ENCODE data around the gene C10orf90. TPM values are rescaled to one million over a fixed set of nuclear protein-coding genes. Genes with fewer than 3 reads are reported as not detected.

Gene C10orf90
- total and polyA plus RNA-seq, 4 donors = 1.7 to 3.4 (median 3.2) TPM

DNA sequence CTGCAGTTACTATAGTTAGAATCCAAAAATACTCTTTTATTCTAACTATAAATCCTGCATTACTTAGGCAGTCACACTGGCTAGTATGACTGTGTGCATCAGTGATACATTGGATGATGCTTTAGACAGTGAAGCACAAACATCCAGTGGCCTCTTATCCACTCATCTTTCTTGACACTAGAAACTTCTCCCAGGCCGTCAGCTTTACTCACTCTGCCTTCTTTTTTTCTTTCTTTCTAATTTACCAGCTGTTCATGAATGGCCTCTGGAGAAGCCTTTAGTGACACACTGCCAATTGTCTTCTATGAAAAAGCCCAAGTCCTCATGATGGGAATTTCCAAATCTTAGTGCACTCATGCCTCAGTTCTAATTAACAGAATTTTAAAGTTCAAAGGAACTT, 26.2 kb upstream of the C10orf90 start:
- no peak overlapping the region for H3K27ac ChIP-seq (ENCODE audit: low read depth, low read length)
- H3K4me1 ChIP-seq (ENCODE audit: control insufficient read depth, insufficient read depth, low read length) = no peaks in the 10 kb centered on the region
- no peaks in the 10 kb centered on the region for H3K36me3 ChIP-seq (ENCODE audit: control insufficient read depth, insufficient read depth, low read length)
- H3K4me3 ChIP-seq (ENCODE audit: low read depth, low read length) = no peak overlapping the region
- 20% methylated on average over 1 of the region's 1 CpG for WGBS (ENCODE audit: insufficient coverage)
- no peaks in the 10 kb centered on the region for H3K27me3 ChIP-seq (ENCODE audit: control insufficient read depth, insufficient read depth, low read length)
- peak in 1 of 6 donors; percentile 68 for DNase-seq (ENCODE audit: low read depth in 4 of 6, low spot score in 6 of 6)
- no peaks in the 10 kb centered on the region for H3K9me3 ChIP-seq (ENCODE audit: control insufficient read depth, insufficient read depth, low read length)

GRCh38 chr10:126691456-126691855, 21.0 kb upstream of the C10orf90 start:
- DNase-seq (ENCODE audit: low read depth in 4 of 6, low spot score in 6 of 6) = no peak
- WGBS (ENCODE audit: insufficient coverage) = 100% methylated on average over 1 of the region's 1 CpG
- H3K36me3 ChIP-seq (ENCODE audit: control insufficient read depth, insufficient read depth, low read length) = no peaks in the 10 kb centered on the region
- H3K4me3 ChIP-seq (ENCODE audit: low read depth, low read length) = no peak overlapping the region
- H3K27ac ChIP-seq (ENCODE audit: low read depth, low read length) = no peak overlapping the region
- no peaks in the 10 kb centered on the region for H3K27me3 ChIP-seq (ENCODE audit: control insufficient read depth, insufficient read depth, low read length)
- no peaks in the 10 kb centered on the region for H3K9me3 ChIP-seq (ENCODE audit: control insufficient read depth, insufficient read depth, low read length)
- peaks cover 16% of the 10 kb centered on the region for H3K4me1 ChIP-seq (ENCODE audit: control insufficient read depth, insufficient read depth, low read length)

- WGBS (ENCODE audit: insufficient coverage) = 100% methylated on average over 1 of the region's 2 CpGs
- Histone ChIP-seq H3K9me3 (ENCODE audit: control insufficient read depth, insufficient read depth, low read length) (no peaks in the 10 kb centered on the region), H3K4me1 (ENCODE audit: control insufficient read depth, insufficient read depth, low read length) (peaks cover 16% of the 10 kb centered on the region), H3K27me3 (ENCODE audit: control insufficient read depth, insufficient read depth, low read length) (no peaks in the 10 kb centered on the region), H3K4me3 (ENCODE audit: low read depth, low read length) (no peak overlapping the region), H3K36me3 (ENCODE audit: control insufficient read depth, insufficient read depth, low read length) (no peaks in the 10 kb centered on the region), H3K27ac (ENCODE audit: low read depth, low read length) (no peak overlapping the region)
- DNase-seq (ENCODE audit: low read depth in 4 of 6, low spot score in 6 of 6) = peak in 1 of 6 donors; percentile 35
Measured at GRCh38 chr10:126690534-126690933, 20.0 kb upstream of the C10orf90 start.

GRCh38 chr10:126689461-126689994, 19.0 kb upstream of the C10orf90 start:
- Histone ChIP-seq H3K4me1 (ENCODE audit: control insufficient read depth, insufficient read depth, low read length) (peaks cover 16% of the 10 kb centered on the region), H3K4me3 (ENCODE audit: low read depth, low read length) (no peak overlapping the region), H3K27me3 (ENCODE audit: control insufficient read depth, insufficient read depth, low read length) (no peaks in the 10 kb centered on the region), H3K27ac (ENCODE audit: low read depth, low read length) (no peak overlapping the region), H3K9me3 (ENCODE audit: control insufficient read depth, insufficient read depth, low read length) (no peaks in the 10 kb centered on the region), H3K36me3 (ENCODE audit: control insufficient read depth, insufficient read depth, low read length) (no peaks in the 10 kb centered on the region)
- 96% methylated on average over 2 of the region's 4 CpGs for WGBS (ENCODE audit: insufficient coverage)
- no peak for DNase-seq (ENCODE audit: low read depth in 4 of 6, low spot score in 6 of 6)

DNA sequence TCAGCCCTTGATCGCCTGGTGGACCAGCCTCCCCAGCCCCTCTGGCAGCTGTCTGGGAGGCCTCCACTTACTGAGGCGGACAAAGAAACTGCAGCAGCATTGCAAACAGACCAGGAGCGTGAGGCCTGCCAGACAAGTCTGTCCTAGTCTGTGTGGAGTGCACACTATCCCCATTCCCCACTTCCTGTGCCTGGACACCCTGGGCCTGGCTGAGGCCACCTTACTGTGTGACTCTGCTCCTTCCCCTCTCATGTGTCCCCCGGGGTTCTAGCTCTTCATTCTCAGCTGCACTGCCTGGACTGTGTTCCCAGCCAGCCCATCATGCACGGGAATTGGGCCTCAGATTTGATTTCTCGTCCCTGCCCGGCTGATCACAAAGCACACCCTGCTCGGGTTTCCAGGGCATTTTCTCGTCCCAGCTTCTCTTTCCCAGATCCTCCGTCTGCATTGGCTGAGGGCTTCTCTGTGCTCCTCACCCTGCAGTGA, 16.7 kb upstream of the C10orf90 start:
- Histone ChIP-seq H3K4me3 (ENCODE audit: low read depth, low read length) (no peak overlapping the region), H3K36me3 (ENCODE audit: control insufficient read depth, insufficient read depth, low read length) (no peaks in the 10 kb centered on the region), H3K27ac (ENCODE audit: low read depth, low read length) (no peak overlapping the region), H3K4me1 (ENCODE audit: control insufficient read depth, insufficient read depth, low read length) (peaks cover 16% of the 10 kb centered on the region), H3K27me3 (ENCODE audit: control insufficient read depth, insufficient read depth, low read length) (no peaks in the 10 kb centered on the region), H3K9me3 (ENCODE audit: control insufficient read depth, insufficient read depth, low read length) (no peaks in the 10 kb centered on the region)
- DNase-seq (ENCODE audit: low read depth in 4 of 6, low spot score in 6 of 6) = peak in 2 of 6 donors; percentile 36 to 40
- WGBS (ENCODE audit: insufficient coverage) = 34% methylated on average over 10 of the region's 10 CpGs

GRCh38 chr10:126686719-126687118, 16.2 kb upstream of the C10orf90 start:
- Histone ChIP-seq H3K4me3 (ENCODE audit: low read depth, low read length) (no peak overlapping the region), H3K9me3 (ENCODE audit: control insufficient read depth, insufficient read depth, low read length) (no peaks in the 10 kb centered on the region), H3K27ac (ENCODE audit: low read depth, low read length) (no peak overlapping the region), H3K36me3 (ENCODE audit: control insufficient read depth, insufficient read depth, low read length) (no peaks in the 10 kb centered on the region), H3K27me3 (ENCODE audit: control insufficient read depth, insufficient read depth, low read length) (no peaks in the 10 kb centered on the region), H3K4me1 (ENCODE audit: control insufficient read depth, insufficient read depth, low read length) (peaks cover 16% of the 10 kb centered on the region)
- DNase-seq (ENCODE audit: low read depth in 4 of 6, low spot score in 6 of 6) = peak in 1 of 6 donors; percentile 20
- WGBS (ENCODE audit: insufficient coverage) = 59% methylated on average over 7 of the region's 7 CpGs

DNA sequence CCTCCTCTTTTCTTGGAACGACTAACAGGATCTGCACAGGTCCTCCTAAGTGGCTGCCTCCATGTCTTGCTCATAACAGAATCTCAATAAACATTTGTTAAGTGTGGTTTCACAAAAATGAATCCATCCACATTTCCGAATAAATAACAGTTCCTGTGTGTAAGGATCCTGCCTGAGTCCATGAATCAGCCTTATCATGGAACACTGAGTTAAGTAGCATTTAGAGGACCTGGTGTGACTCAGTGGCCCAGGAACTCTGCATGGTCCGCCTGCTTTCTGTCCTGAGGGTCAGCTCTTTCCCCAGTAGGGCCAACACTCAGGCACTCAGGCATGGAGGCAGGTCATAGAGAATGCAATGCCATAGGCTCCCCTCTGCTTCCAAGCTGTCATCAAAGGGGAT, 15.8 kb upstream of the C10orf90 start:
- H3K27me3 ChIP-seq (ENCODE audit: control insufficient read depth, insufficient read depth, low read length) = no peaks in the 10 kb centered on the region
- no peaks in the 10 kb centered on the region for H3K36me3 ChIP-seq (ENCODE audit: control insufficient read depth, insufficient read depth, low read length)
- H3K4me3 ChIP-seq (ENCODE audit: low read depth, low read length) = no peak overlapping the region
- 71% methylated on average over 1 of the region's 3 CpGs for WGBS (ENCODE audit: insufficient coverage)
- H3K4me1 ChIP-seq (ENCODE audit: control insufficient read depth, insufficient read depth, low read length) = peaks cover 16% of the 10 kb centered on the region
- H3K27ac ChIP-seq (ENCODE audit: low read depth, low read length) = no peak overlapping the region
- DNase-seq (ENCODE audit: low read depth in 4 of 6, low spot score in 6 of 6) = no peak
- no peaks in the 10 kb centered on the region for H3K9me3 ChIP-seq (ENCODE audit: control insufficient read depth, insufficient read depth, low read length)

GRCh38 chr10:126685756-126686155, 15.3 kb upstream of the C10orf90 start:
- no peak overlapping the region for H3K4me3 ChIP-seq (ENCODE audit: low read depth, low read length)
- H3K9me3 ChIP-seq (ENCODE audit: control insufficient read depth, insufficient read depth, low read length) = no peaks in the 10 kb centered on the region
- DNase-seq (ENCODE audit: low read depth in 4 of 6, low spot score in 6 of 6) = no peak
- no peaks in the 10 kb centered on the region for H3K27me3 ChIP-seq (ENCODE audit: control insufficient read depth, insufficient read depth, low read length)
- H3K27ac ChIP-seq (ENCODE audit: low read depth, low read length) = no peak overlapping the region
- 95% methylated on average over 3 of the region's 4 CpGs for WGBS (ENCODE audit: insufficient coverage)
- H3K36me3 ChIP-seq (ENCODE audit: control insufficient read depth, insufficient read depth, low read length) = no peaks in the 10 kb centered on the region
- H3K4me1 ChIP-seq (ENCODE audit: control insufficient read depth, insufficient read depth, low read length) = peaks cover 16% of the 10 kb centered on the region

DNA sequence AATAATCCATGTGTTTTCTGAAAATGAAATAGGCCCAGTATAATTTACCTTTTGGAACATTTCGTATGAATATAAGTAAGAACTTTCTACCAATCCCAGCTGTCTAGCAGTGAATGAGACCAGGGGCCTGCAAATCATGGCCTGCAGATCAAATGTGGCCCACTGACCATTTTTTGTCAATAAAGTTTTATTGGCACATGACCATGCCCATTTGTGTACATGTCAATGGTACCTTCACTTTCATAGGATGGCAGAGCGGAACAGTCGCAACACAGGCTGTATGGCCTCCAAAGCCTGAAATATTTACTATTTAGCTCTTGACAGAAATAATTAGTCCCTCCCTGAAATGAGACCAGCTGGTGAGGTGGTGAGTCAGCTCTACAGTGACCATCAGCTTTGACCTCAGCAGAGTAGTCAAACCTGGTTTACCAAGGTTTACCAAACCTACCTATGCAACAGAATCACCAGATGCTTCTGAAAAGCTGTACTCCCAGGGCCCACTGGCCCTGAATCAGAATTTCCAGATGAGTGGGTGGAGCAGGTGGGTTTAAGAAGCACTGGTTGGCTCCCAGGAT, 13.8 kb upstream of the C10orf90 start:
- Histone ChIP-seq H3K27ac (ENCODE audit: low read depth, low read length) (no peak overlapping the region), H3K27me3 (ENCODE audit: control insufficient read depth, insufficient read depth, low read length) (no peaks in the 10 kb centered on the region)
- no peak for DNase-seq (ENCODE audit: low read depth in 4 of 6, low spot score in 6 of 6)

GRCh38 chr10:126683466-126683865, 13.0 kb upstream of the C10orf90 start:
- Histone ChIP-seq H3K4me1 (ENCODE audit: control insufficient read depth, insufficient read depth, low read length) (peaks cover 16% of the 10 kb centered on the region), H3K36me3 (ENCODE audit: control insufficient read depth, insufficient read depth, low read length) (no peaks in the 10 kb centered on the region), H3K9me3 (ENCODE audit: control insufficient read depth, insufficient read depth, low read length) (no peaks in the 10 kb centered on the region), H3K4me3 (ENCODE audit: low read depth, low read length) (no peak overlapping the region), H3K27me3 (ENCODE audit: control insufficient read depth, insufficient read depth, low read length) (no peaks in the 10 kb centered on the region), H3K27ac (ENCODE audit: low read depth, low read length) (no peak overlapping the region)
- no CpG with 5 or more reads among the region's 1 CpG for WGBS (ENCODE audit: insufficient coverage)
- no peak for DNase-seq (ENCODE audit: low read depth in 4 of 6, low spot score in 6 of 6)

More for the DNA sequence above, 13.8 kb upstream of the C10orf90 start:
- Histone ChIP-seq H3K4me1 (ENCODE audit: control insufficient read depth, insufficient read depth, low read length) (peaks cover 16% of the 10 kb centered on the region), H3K4me3 (ENCODE audit: low read depth, low read length) (no peak overlapping the region), H3K9me3 (ENCODE audit: control insufficient read depth, insufficient read depth, low read length) (no peaks in the 10 kb centered on the region), H3K36me3 (ENCODE audit: control insufficient read depth, insufficient read depth, low read length) (no peaks in the 10 kb centered on the region)
- no CpG with 5 or more reads among the region's 3 CpGs for WGBS (ENCODE audit: insufficient coverage)
